GM12864 (cell line): Measurements from ENCODE around the gene SPATC1L.
"Not testable (repeated sequence)": the region's sequence is repeated elsewhere in the genome, so short reads cannot be mapped to it uniquely, and the experiment has no call there.

Experiments
- DNase-seq: peaks from one replicate; pipeline ENCODE4 v3.0.0-alpha.2; 2011; ENCODE audit warnings: low read depth
- H3K4me3 ChIP-seq: 2 replicates; pipeline ENCODE4 v1.5.1; 2011; ENCODE audit warnings: mild to moderate bottlenecking, low read depth, low read length, control low read depth
- TF ChIP-seq, protein P1 (sequence below): IDR thresholded peaks from 2 replicates; pipeline ENCODE4 v1.5.1; 2011; ENCODE audit warnings: low read depth, mild to moderate bottlenecking, moderate library complexity, low read length, control low read depth, inconsistent platforms; ENCODE audit errors: missing control alignments

The SPATC1L gene

DNA sequence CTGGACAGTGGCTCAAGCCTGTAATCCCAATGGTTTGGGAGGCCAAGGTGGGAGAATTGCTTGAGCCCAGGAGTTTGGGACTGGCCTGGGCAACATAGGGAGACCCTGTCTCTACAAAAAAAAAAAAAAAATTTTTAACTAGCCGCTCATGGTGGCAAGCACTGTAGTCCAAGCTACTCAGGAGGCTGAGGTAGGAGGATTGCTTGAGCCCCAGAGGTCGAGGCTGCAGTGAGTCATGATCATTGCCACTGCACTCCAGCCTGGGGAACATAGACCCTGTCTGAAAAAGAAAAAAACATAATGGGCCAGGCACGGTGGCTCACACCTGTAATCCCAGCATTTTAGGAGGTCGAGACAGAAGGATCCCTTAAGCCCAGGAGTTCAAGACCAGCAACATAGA is 5.3 kb downstream of the SPATC1L start:
- H3K4me3 ChIP-seq: no peak overlapping the region
- TF ChIP-seq, protein P1, sequence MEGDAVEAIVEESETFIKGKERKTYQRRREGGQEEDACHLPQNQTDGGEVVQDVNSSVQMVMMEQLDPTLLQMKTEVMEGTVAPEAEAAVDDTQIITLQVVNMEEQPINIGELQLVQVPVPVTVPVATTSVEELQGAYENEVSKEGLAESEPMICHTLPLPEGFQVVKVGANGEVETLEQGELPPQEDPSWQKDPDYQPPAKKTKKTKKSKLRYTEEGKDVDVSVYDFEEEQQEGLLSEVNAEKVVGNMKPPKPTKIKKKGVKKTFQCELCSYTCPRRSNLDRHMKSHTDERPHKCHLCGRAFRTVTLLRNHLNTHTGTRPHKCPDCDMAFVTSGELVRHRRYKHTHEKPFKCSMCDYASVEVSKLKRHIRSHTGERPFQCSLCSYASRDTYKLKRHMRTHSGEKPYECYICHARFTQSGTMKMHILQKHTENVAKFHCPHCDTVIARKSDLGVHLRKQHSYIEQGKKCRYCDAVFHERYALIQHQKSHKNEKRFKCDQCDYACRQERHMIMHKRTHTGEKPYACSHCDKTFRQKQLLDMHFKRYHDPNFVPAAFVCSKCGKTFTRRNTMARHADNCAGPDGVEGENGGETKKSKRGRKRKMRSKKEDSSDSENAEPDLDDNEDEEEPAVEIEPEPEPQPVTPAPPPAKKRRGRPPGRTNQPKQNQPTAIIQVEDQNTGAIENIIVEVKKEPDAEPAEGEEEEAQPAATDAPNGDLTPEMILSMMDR: no peak
- DNase-seq: no peak

DNA sequence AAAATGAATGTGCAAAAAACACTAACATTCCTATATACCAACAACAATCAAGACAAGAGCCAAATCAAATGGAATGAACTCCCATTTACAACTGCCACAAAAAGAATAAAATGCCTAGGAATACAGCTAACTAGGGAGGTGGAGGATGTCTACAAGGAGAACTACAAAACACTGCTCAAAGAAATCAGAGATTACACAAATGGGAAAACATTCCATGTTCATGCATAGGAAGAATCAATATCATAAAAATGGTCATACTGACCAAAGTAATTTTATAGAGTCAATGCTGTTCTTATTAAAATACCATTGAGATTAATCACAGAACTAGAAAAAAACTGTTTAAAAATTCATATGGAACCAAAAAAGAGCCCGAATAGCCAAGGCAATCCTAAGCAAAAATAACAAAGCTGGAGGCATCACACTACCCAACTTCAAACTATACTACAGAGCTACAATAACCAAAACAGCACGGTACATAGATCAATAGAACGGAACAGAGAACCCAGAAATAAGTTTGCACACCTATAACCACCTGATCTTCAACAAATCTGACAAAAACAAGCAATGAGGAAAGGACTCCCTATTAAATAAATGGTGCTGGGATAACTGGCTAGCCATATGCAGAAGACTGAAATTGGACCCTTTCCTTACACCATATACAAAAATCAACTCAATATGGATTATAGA is 7.7 kb downstream of the SPATC1L start:
- not testable (repeated sequence) for DNase-seq, H3K4me3 ChIP-seq

DNA sequence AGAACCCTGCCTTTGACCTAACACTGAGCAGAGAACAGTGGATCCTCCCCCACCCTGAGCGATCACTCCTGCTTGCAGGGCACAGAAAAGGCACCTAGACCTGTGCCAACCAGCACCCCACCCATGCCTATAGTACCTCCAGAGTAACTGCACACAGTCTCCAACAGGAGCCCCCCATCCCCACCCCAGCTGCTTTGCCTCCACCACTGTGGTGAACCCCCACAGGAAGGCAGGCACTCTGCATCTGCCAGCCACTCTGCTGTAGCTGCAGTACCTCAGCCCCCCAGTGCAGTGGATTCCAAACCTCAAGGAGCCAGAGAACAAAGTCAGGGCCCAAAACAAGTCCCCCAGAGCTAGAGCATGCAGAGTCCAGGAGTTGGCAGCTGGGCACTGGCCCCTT is 10.7 kb downstream of the SPATC1L start:
- no peak for DNase-seq
- no peak overlapping the region for H3K4me3 ChIP-seq
- TF ChIP-seq, protein P1: no peak

DNA sequence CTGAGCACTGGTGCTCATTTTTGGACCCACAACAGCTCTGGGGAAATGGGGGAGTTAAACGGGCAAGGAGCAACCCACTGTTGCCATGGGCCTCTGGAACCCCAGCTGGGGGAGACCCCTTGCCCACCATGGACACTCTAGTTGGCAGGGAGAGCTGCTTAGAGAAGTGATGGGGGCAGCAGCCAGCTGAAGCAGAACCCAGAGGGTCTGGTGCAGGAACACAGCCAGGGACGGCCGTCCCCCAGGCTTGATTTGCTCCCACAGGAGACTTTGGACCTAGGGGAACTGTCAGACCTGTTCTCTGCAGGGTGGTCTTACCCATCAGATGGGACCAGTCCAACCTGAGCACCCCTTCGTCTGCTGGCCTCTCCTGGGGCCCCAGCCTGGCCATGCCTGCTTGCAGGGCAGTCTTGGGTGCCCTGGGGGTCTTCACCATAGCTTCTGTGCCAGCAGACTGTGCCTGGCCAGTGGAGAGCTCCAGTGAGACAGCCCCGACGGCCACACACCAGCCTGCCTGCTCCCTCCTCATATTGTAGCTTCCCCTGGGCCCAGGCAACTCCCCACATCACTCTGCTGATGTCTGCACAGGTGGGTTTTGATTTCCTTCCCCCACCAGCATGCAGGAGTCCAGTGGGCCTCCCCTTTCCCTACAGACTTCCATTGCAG is 11.3 kb downstream of the SPATC1L start:
- DNase-seq: no peak
- TF ChIP-seq, protein P1: no peak
- no peak overlapping the region for H3K4me3 ChIP-seq

DNA sequence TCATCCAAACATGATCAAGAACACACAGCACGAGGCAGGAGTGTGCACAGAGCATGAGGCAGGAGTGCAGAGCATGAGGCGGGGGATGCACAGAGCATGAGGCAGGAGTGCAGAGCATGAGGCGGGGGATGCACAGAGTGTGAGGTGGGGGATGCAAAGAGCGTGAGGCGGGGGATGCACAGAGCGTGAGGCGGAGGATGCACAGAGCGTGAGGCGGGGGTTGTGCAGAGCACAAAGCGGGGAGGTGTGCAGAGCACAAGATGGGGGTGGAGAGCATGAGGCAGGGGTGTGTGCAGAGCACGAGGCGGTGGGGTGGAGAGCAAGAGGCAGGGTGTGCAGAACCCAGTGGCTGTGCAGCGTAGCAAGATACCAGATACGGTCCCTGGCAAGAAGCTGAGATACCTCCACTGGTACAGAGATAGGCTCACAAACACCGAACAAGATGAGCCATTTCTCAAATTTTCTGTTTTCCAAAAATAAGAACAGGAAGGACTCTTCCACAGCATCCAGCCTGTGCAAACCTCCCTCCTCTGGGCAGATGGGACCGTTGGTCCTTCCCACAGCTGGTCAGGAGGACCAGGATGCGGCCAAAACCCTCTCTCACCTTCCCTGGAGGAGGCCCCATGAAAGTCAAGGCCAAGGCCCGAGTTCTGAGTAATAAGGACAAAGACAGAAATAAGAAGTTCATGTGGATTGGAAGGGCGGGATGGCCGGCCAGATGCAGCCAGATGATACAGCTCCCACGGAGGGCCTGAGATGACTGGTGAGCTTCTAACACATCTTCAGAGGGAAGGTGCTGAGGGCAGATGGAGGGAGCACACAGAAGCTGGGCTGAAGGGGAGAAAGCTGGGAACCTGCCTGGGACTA is 12.0 kb downstream of the SPATC1L start:
- H3K4me3 ChIP-seq: no peak overlapping the region
- TF ChIP-seq, protein P1: no peak
- no peak for DNase-seq

DNA sequence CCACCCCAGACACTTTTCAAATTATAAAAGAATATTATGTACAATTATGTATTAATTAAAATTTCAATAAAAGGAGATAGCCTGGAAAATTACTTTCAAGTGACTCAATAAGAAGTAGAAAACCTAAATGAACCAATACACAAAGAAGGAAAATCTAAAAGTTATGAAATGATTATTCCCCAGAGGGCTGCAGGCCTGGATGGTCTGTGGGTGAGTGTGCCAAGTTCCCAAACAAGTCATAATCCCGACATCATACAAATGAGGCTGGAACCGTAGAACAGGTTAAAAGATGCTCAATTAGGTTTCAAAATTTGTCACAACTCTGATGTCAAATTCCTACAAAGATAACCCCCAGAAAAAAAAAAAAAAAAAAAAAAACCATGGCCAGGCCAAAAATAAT is 12.7 kb downstream of the SPATC1L start:
- H3K4me3 ChIP-seq: no peak overlapping the region
- TF ChIP-seq, protein P1: no peak
- DNase-seq: no peak

DNA sequence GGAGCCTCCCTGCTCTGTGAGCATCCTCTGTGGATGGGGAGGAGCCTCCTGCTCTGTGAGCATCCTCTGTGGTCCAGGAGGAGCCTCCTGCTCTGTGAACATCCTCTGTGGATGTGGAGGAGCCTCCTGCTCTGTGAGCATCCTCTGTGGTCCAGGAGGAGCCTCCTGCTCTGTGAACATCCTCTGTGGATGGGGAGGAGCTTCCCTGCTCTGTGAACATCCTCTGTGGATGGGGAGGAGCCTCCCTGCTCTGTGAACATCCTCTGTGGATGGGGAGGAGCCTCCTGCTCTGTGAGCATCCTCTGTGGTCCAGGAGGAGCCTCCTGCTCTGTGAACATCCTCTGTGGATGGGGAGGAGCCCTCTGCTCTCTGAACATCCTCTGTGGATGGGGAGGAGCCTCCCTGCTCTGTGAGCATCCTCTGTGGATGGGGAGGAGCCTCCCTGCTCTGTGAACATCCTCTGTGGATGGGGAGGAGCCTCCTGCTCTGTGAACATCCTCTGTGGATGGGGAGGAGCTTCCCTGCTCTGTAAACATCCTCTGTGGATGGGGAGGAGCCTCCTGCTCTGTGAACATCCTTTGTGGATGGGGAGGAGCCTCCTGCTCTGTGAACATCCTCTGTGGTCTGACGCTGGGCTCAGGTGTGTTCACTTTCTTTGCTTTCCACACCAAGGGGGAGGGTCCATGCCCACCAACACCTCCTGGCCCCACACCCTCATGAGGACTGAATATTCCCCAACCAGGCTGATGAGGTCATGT is 13.6 kb downstream of the SPATC1L start:
- H3K4me3 ChIP-seq, DNase-seq: not testable (repeated sequence)
